BE2C (cell line): ENCODE measurements around the gene CTDSPL.

Experiments used
- DNase-seq: peaks from one replicate; pipeline ENCODE4 v3.0.0-alpha.2; 2020
- H3K27me3 ChIP-seq: fragments of 250-450 bp; sonication (Bioruptor Pico); 2 replicates; pipeline ENCODE4 v1.5.1; 2020; ENCODE audit warnings: mild to moderate bottlenecking
- H3K36me3 ChIP-seq: fragments of 250-450 bp; sonication (Bioruptor Pico); 2 replicates; pipeline ENCODE4 v1.5.1; 2020; ENCODE audit warnings: mild to moderate bottlenecking
- H3K4me1 ChIP-seq: fragments of 250-450 bp; sonication (Bioruptor Pico); 2 replicates; pipeline ENCODE4 v1.5.1; 2020
- H3K4me3 ChIP-seq: 2 replicates; pipeline ENCODE4 v1.5.1; 2011; ENCODE audit warnings: low read depth, low read length
- H3K9me3 ChIP-seq: fragments of 250-450 bp; sonication (Bioruptor Pico); 2 replicates; pipeline ENCODE4 v1.5.1; 2020
- CTCF ChIP-seq: IDR thresholded peaks from 2 replicates; pipeline ENCODE4 v1.5.1; 2012; ENCODE audit warnings: mild to moderate bottlenecking, low read depth, low read length

The CTDSPL gene

GRCh38 chr3:37941608-37942508 is 80.2 kb downstream of the CTDSPL start:
- Histone ChIP-seq H3K4me3 (no peak overlapping the region), H3K9me3 (no peaks in the 10 kb centered on the region), H3K4me1 (peaks cover 9% of the 10 kb centered on the region), H3K36me3 (no peaks in the 10 kb centered on the region), H3K27me3 (no peaks in the 10 kb centered on the region)
- TF ChIP-seq CTCF, result no peak
- no peak for DNase-seq

GRCh38 chr3:37942646-37943045 is 81.0 kb downstream of the CTDSPL start:
- Histone ChIP-seq H3K27me3 (no peaks in the 10 kb centered on the region), H3K9me3 (no peaks in the 10 kb centered on the region), H3K4me3 (no peak overlapping the region), H3K4me1 (peaks cover 9% of the 10 kb centered on the region), H3K36me3 (no peaks in the 10 kb centered on the region)
- TF ChIP-seq CTCF, result no peak
- DNase-seq, result no peak

GRCh38 chr3:37943126-37943525 is 81.4 kb downstream of the CTDSPL start:
- H3K36me3 ChIP-seq, result no peaks in the 10 kb centered on the region
- H3K4me1 ChIP-seq, result peaks cover 9% of the 10 kb centered on the region
- no peaks in the 10 kb centered on the region for H3K27me3 ChIP-seq
- DNase-seq, result no peak
- no peak overlapping the region for H3K4me3 ChIP-seq
- no peak for TF ChIP-seq CTCF
- no peaks in the 10 kb centered on the region for H3K9me3 ChIP-seq

GRCh38 chr3:37943631-37944314 is 82.1 kb downstream of the CTDSPL start:
- H3K27me3 ChIP-seq, result no peaks in the 10 kb centered on the region
- no peak for DNase-seq
- no peaks in the 10 kb centered on the region for H3K9me3 ChIP-seq
- H3K4me3 ChIP-seq, result no peak overlapping the region
- no peak for TF ChIP-seq CTCF
- H3K36me3 ChIP-seq, result no peaks in the 10 kb centered on the region
- H3K4me1 ChIP-seq, result peaks cover 9% of the 10 kb centered on the region

GRCh38 chr3:37944391-37944842 is 82.7 kb downstream of the CTDSPL start:
- H3K27me3 ChIP-seq, result no peaks in the 10 kb centered on the region
- no peak for DNase-seq
- TF ChIP-seq CTCF, result no peak
- H3K4me3 ChIP-seq, result no peak overlapping the region
- H3K9me3 ChIP-seq, result no peaks in the 10 kb centered on the region
- H3K36me3 ChIP-seq, result no peaks in the 10 kb centered on the region
- H3K4me1 ChIP-seq, result peaks cover 9% of the 10 kb centered on the region
